Mesendoderm (in vitro differentiated cells): Measurements from ENCODE around the gene MRPL23.

Experiments
- DNase-seq: peaks from one replicate; pipeline ENCODE4 v3.0.0; 2013
- H2AK5ac ChIP-seq: 2 replicates; pipeline ENCODE4 v1.6.1; 2013; ENCODE audit warnings: low read length, inconsistent platforms
- H2BK120ac ChIP-seq: 2 replicates; pipeline ENCODE4 v1.6.1; 2013; ENCODE audit warnings: low read depth, mild to moderate bottlenecking, low read length, moderate library complexity, mixed read lengths
- H2BK15ac ChIP-seq: replicated peaks from 2 replicates; pipeline ENCODE4 v1.6.1; 2013; ENCODE audit warnings: low read depth, mild to moderate bottlenecking, moderate library complexity
- H2BK5ac ChIP-seq: 2 replicates; pipeline ENCODE4 v1.6.1; 2013; ENCODE audit warnings: low read length, inconsistent platforms
- H3K18ac ChIP-seq: 2 replicates; pipeline ENCODE4 v1.6.1; 2013; ENCODE audit warnings: mild to moderate bottlenecking, low read length, mixed read lengths
- H3K23ac ChIP-seq: one replicate; pipeline ENCODE4 v1.6.1; 2013; ENCODE audit warnings: low read length
- H3K27ac ChIP-seq: 2 replicates; pipeline ENCODE4 v1.5.1; 2013; ENCODE audit warnings: low read depth, mild to moderate bottlenecking, inconsistent platforms, low read length, moderate library complexity
- H3K27me3 ChIP-seq: 2 replicates; pipeline ENCODE4 v1.6.1; 2013; ENCODE audit warnings: low read length, control low read depth, mild to moderate bottlenecking, inconsistent platforms; ENCODE audit not compliant: insufficient read depth, poor library complexity
- H3K36me3 ChIP-seq: 2 replicates; pipeline ENCODE4 v1.6.1; 2013; ENCODE audit warnings: low read length, inconsistent platforms; ENCODE audit not compliant: control insufficient read depth, insufficient read depth
- H3K4ac ChIP-seq: one replicate; pipeline ENCODE4 v1.6.1; 2013; ENCODE audit warnings: low read depth, mild to moderate bottlenecking, low read length, moderate library complexity
- H3K4me1 ChIP-seq: 2 replicates; pipeline ENCODE4 v1.6.1; 2013; ENCODE audit warnings: low read depth, low read length, inconsistent platforms; ENCODE audit not compliant: control insufficient read depth
- H3K4me2 ChIP-seq: 2 replicates; pipeline ENCODE4 v1.6.1; 2013; ENCODE audit warnings: low read length
- H3K4me3 ChIP-seq: 2 replicates; pipeline ENCODE4 v1.5.1; 2013; ENCODE audit warnings: mild to moderate bottlenecking, low read length
- H3K56ac ChIP-seq: one replicate; pipeline ENCODE4 v1.6.1; 2013; ENCODE audit warnings: low read length
- H3K79me1 ChIP-seq: 2 replicates; pipeline ENCODE4 v1.6.1; 2013; ENCODE audit warnings: low read length, inconsistent platforms
- H3K79me2 ChIP-seq: 2 replicates; pipeline ENCODE4 v1.6.1; 2013; ENCODE audit warnings: mild to moderate bottlenecking, low read length; ENCODE audit not compliant: control insufficient read depth, insufficient read depth
- H3K9ac ChIP-seq: 2 replicates; pipeline ENCODE4 v1.6.1; 2013; ENCODE audit warnings: low read length, inconsistent platforms
- H4K5ac ChIP-seq: one replicate; pipeline ENCODE4 v1.6.1; 2013; ENCODE audit warnings: low read length
- H4K8ac ChIP-seq: one replicate; pipeline ENCODE4 v1.6.1; 2013; ENCODE audit warnings: low read depth, mild to moderate bottlenecking, control low read depth, low read length, moderate library complexity
- WGBS: extraction: QIAGEN DNeasy Blood & Tissue Kit; methylation state at CpG from one replicate; pipeline ENCODE4 v1.1.7; 2013; ENCODE audit warnings: low lambda C conversion rate, missing lambda C conversion rate; ENCODE audit not compliant: insufficient coverage; ENCODE audit errors: extremely low coverage; 5-methylcytosine and 5-hydroxymethylcytosine counted together

Gene MRPL23

DNA sequence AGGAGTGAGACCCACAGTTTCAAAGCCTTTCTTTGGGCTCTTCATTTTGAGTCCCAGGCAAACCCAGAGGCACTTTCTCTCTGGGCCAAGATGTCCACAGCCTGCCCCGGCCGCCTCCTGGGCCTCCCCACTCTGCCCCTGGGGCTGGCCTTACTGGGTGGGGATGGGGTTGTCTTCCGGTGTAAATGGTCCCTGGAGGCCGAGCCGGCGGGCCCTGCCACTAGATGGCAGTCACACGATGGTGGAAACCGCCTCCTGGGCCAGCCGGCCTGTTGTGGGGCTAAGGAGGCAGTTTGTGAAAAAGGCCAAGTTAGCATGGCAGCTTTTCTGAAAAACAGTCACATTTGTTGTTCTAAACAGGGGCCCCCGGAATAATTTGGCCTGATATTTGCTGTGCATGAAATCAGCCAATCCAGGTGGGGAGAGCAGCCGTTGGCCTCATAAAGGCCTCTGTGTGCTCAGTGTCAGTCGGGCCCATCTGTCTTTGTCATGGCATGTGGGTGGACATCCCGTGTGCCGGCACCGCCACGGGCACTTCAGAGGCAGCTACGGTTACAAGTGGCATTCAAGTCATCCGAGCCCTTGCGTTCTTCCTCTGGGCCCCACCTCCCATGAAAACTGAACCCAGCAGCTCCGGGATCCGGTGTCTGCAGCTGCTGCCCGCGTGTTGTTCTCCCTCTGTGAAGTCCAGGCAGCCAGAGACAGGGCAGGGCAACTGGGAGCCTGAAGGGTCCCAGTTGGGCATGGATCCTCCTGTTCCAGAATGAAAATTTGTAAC lies 6.5 kb downstream of the MRPL23 start:
- H2AK5ac ChIP-seq: no peak overlapping the region
- no peak overlapping the region for H3K18ac ChIP-seq
- no peak overlapping the region for H3K4ac ChIP-seq
- H3K79me1 ChIP-seq: no peaks in the 10 kb centered on the region
- no peak overlapping the region for H2BK120ac ChIP-seq
- no peak overlapping the region for H4K8ac ChIP-seq
- no peak overlapping the region for H2BK5ac ChIP-seq
- H3K4me2 ChIP-seq: no peak overlapping the region
- DNase-seq: no peak
- no peaks in the 10 kb centered on the region for H3K79me2 ChIP-seq
- H3K27me3 ChIP-seq: no peaks in the 10 kb centered on the region
- no peaks in the 10 kb centered on the region for H3K4me1 ChIP-seq
- no peak overlapping the region for H3K23ac ChIP-seq
- H3K36me3 ChIP-seq: no peaks in the 10 kb centered on the region
- no peak overlapping the region for H4K5ac ChIP-seq
- no peak overlapping the region for H3K9ac ChIP-seq
- WGBS: no CpG with 5 or more reads among the region's 23 CpGs
- no peak overlapping the region for H3K56ac ChIP-seq
- H3K27ac ChIP-seq: no peak overlapping the region
- H2BK15ac ChIP-seq: no peak overlapping the region
- H3K4me3 ChIP-seq: no peak overlapping the region

DNA sequence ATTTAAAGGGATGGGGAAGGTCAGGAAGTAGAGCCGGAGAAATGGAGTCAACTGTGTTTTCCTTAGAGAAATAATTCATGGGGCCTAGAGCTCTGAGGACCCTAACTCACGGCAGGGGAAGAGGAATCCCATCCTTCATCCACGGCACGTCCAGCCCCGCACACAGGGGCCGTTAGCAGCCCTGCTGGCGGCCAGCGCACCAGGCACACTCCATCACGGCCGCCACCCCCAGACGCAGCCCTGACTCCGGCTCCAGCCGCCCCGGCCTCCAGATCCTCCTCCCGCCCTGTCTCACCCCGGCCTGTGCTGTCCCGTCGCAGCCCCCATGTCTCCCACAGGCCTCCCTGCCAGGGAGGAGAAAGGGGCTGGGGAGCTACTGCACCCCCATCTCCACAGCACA lies 11.2 kb downstream of the MRPL23 start:
- Histone ChIP-seq H3K4ac (no peak overlapping the region), H3K4me3 (no peak overlapping the region), H3K79me2 (no peaks in the 10 kb centered on the region), H2AK5ac (no peak overlapping the region), H4K8ac (no peak overlapping the region), H3K56ac (no peak overlapping the region), H3K79me1 (no peaks in the 10 kb centered on the region), H3K4me2 (no peak overlapping the region), H3K27ac (no peak overlapping the region), H3K23ac (no peak overlapping the region), H3K36me3 (no peaks in the 10 kb centered on the region), H3K9ac (no peak overlapping the region), H2BK5ac (no peak overlapping the region), H4K5ac (no peak overlapping the region), H3K4me1 (no peaks in the 10 kb centered on the region), H3K18ac (no peak overlapping the region), H3K27me3 (no peaks in the 10 kb centered on the region), H2BK120ac (no peak overlapping the region), H2BK15ac (no peak overlapping the region)
- no peak for DNase-seq
- no CpG with 5 or more reads among the region's 18 CpGs for WGBS

DNA sequence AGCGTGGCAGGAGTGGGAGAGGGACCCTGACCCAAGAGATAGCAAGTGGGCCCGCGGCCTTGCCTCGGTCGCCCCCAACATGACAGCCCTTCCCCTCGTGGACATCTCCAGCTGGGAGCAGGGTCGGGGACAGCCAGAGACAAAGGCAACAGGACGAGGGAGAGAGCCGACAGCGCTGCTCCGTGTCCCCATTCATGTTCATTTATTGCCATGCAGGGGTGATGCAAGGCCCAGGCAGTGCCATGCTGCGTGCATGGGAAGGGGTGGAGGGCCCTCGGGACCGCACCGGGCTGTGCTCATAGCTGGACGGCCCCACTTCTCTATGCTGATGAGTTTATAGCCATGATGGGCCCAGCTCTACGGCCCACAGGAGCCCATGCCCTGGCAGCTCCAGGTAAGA lies 12.7 kb downstream of the MRPL23 start:
- no peak overlapping the region for H3K4me3 ChIP-seq
- H2BK5ac ChIP-seq: no peak overlapping the region
- H3K27ac ChIP-seq: no peak overlapping the region
- H3K4me1 ChIP-seq: no peaks in the 10 kb centered on the region
- H3K9ac ChIP-seq: no peak overlapping the region
- H3K79me1 ChIP-seq: no peaks in the 10 kb centered on the region
- H4K5ac ChIP-seq: no peak overlapping the region
- no peaks in the 10 kb centered on the region for H3K36me3 ChIP-seq
- H3K4ac ChIP-seq: no peak overlapping the region
- H3K79me2 ChIP-seq: no peaks in the 10 kb centered on the region
- no peak overlapping the region for H4K8ac ChIP-seq
- WGBS: no CpG with 5 or more reads among the region's 17 CpGs
- H3K27me3 ChIP-seq: no peaks in the 10 kb centered on the region
- no peak overlapping the region for H2BK120ac ChIP-seq
- no peak overlapping the region for H2AK5ac ChIP-seq
- H3K56ac ChIP-seq: no peak overlapping the region
- H3K4me2 ChIP-seq: no peak overlapping the region
- no peak for DNase-seq
- no peak overlapping the region for H3K18ac ChIP-seq
- no peak overlapping the region for H3K23ac ChIP-seq
- no peak overlapping the region for H2BK15ac ChIP-seq

DNA sequence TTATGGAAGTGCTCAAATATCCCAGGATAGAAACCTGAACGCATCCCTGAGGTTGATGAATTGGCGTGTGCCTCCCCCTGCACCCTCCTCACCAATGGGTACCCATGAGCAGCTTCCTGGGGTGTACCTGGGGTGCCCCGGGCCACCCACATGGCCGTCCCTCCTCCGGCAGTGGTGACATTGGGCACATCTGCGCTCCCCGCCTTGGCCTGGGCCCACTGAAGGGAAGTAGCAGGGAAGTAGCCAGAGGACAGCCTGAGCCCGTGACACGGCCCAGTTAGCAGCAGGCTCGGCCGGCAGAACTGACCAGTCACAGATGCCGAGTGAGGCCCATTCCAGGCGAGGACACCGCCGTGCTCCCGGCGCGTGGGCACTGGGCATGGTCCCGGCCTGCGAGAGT lies 16.7 kb downstream of the MRPL23 start:
- Histone ChIP-seq H2BK120ac (no peak overlapping the region), H3K56ac (no peak overlapping the region), H3K23ac (no peak overlapping the region), H3K9ac (no peak overlapping the region), H3K79me2 (no peaks in the 10 kb centered on the region), H3K36me3 (no peaks in the 10 kb centered on the region), H3K27ac (no peak overlapping the region), H3K79me1 (no peaks in the 10 kb centered on the region), H4K5ac (no peak overlapping the region), H3K4me1 (no peaks in the 10 kb centered on the region), H3K4me3 (no peak overlapping the region), H3K18ac (no peak overlapping the region), H2BK5ac (no peak overlapping the region), H2AK5ac (no peak overlapping the region), H3K4ac (no peak overlapping the region), H3K4me2 (no peak overlapping the region), H4K8ac (no peak overlapping the region), H3K27me3 (no peaks in the 10 kb centered on the region), H2BK15ac (no peak overlapping the region)
- DNase-seq: no peak
- no CpG with 5 or more reads among the region's 20 CpGs for WGBS

DNA sequence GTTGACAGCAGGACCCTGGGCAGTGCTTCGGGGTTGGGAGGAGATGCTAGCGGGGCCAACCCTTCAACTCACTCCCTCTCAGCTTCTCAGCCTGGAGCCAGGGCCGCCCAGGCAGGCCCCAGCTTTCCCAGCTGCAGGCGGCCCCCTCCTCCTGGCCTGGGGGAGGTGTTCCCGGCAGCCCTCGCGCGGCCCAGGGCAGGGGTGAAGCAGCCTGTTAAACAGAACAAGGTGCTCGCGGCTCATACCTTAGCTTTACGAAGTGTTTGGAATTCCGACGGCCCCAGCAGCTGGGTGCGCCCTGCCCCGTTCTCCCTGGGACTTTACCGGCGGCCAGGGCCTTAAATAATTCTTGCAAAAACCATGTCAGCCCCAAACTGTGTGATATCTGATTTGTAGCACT lies 17.2 kb downstream of the MRPL23 start:
- no peak overlapping the region for H2BK5ac ChIP-seq
- no peak overlapping the region for H4K5ac ChIP-seq
- H3K36me3 ChIP-seq: no peaks in the 10 kb centered on the region
- no peaks in the 10 kb centered on the region for H3K79me2 ChIP-seq
- no peak overlapping the region for H3K4me2 ChIP-seq
- H3K18ac ChIP-seq: no peak overlapping the region
- no peak for DNase-seq
- H2BK15ac ChIP-seq: no peak overlapping the region
- H2AK5ac ChIP-seq: no peak overlapping the region
- no peaks in the 10 kb centered on the region for H3K27me3 ChIP-seq
- no peak overlapping the region for H2BK120ac ChIP-seq
- WGBS: no CpG with 5 or more reads among the region's 17 CpGs
- H3K56ac ChIP-seq: no peak overlapping the region
- H3K4ac ChIP-seq: no peak overlapping the region
- no peak overlapping the region for H3K23ac ChIP-seq
- H4K8ac ChIP-seq: no peak overlapping the region
- H3K4me3 ChIP-seq: no peak overlapping the region
- H3K79me1 ChIP-seq: no peaks in the 10 kb centered on the region
- no peak overlapping the region for H3K9ac ChIP-seq
- no peaks in the 10 kb centered on the region for H3K4me1 ChIP-seq
- no peak overlapping the region for H3K27ac ChIP-seq

DNA sequence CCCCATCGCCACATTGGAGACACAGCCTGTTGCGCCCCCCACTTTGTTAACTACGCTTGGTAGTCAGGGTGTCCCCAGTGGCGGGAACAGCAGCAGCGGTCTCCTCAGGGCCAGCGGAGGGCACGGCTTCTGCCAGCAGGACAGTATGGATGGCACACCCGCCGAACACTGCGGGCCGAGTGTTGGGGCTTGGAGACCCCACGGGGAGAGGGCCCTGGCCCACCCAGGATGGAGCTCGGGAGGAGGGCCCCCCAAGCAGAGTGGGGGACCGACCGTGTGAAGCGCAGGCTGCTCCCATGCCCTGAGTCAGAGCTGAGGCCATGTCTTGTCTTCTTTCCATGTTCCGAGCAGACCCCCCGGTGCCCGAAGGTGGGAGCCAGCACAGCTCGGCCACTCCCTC lies 17.8 kb downstream of the MRPL23 start:
- H2BK5ac ChIP-seq: no peak overlapping the region
- no peak overlapping the region for H3K4me3 ChIP-seq
- no peak overlapping the region for H3K9ac ChIP-seq
- no peak overlapping the region for H4K5ac ChIP-seq
- no peak overlapping the region for H2BK120ac ChIP-seq
- H3K79me1 ChIP-seq: no peaks in the 10 kb centered on the region
- H3K4me2 ChIP-seq: no peak overlapping the region
- no CpG with 5 or more reads among the region's 20 CpGs for WGBS
- H3K4me1 ChIP-seq: no peaks in the 10 kb centered on the region
- no peaks in the 10 kb centered on the region for H3K36me3 ChIP-seq
- H3K23ac ChIP-seq: no peak overlapping the region
- H3K56ac ChIP-seq: no peak overlapping the region
- DNase-seq: no peak
- H3K79me2 ChIP-seq: no peaks in the 10 kb centered on the region
- no peak overlapping the region for H2BK15ac ChIP-seq
- no peak overlapping the region for H4K8ac ChIP-seq
- H2AK5ac ChIP-seq: no peak overlapping the region
- H3K4ac ChIP-seq: no peak overlapping the region
- no peak overlapping the region for H3K18ac ChIP-seq
- H3K27me3 ChIP-seq: no peaks in the 10 kb centered on the region
- H3K27ac ChIP-seq: no peak overlapping the region
